PC-3 (cell line): ENCODE measurements around the gene SDF2.

Source experiments
- EZH2 ChIP-seq: fragments of 300-600 bp; sonication (generic); IDR thresholded peaks from one replicate; pipeline ENCODE4 v1.6.1; 2017; ENCODE audit warnings: antibody characterized with exemption, mild to moderate bottlenecking, low read length; ENCODE audit not compliant: unreplicated experiment
- TF ChIP-seq, protein P1 (sequence below): fragments of 300-600 bp; sonication (generic); conservative IDR thresholded peaks from 2 replicates; pipeline ENCODE4 v1.5.1; 2017; ENCODE audit warnings: antibody characterized with exemption, low read depth, mild to moderate bottlenecking, low read length

DNA sequence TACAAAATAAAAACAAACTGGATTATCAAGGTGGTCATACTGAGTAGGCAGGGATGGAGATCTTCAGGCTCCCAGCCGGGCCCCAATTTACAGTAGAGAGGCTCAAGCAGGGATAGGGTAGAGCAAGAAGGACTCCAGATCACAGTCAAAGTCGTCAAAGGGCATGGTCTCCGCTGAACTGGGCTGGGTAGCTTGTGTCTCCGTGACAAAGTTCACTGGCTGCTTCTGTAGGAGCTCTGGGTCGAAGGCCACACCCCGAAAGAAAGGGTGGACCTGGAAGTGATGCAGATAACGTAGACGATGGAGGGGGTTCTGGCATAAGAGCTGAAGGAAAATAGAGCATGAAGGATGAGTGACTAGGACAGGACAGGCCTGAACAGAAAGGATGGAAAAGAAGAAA, 51.3 kb downstream of the SDF2 start:
- no peak for TF ChIP-seq EZH2
- TF ChIP-seq, protein P1, sequence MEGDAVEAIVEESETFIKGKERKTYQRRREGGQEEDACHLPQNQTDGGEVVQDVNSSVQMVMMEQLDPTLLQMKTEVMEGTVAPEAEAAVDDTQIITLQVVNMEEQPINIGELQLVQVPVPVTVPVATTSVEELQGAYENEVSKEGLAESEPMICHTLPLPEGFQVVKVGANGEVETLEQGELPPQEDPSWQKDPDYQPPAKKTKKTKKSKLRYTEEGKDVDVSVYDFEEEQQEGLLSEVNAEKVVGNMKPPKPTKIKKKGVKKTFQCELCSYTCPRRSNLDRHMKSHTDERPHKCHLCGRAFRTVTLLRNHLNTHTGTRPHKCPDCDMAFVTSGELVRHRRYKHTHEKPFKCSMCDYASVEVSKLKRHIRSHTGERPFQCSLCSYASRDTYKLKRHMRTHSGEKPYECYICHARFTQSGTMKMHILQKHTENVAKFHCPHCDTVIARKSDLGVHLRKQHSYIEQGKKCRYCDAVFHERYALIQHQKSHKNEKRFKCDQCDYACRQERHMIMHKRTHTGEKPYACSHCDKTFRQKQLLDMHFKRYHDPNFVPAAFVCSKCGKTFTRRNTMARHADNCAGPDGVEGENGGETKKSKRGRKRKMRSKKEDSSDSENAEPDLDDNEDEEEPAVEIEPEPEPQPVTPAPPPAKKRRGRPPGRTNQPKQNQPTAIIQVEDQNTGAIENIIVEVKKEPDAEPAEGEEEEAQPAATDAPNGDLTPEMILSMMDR = no peak
